HG03135 (cell line): Measurements from ENCODE around the gene MCL1.
"Not testable (repeated sequence)": the region's sequence is repeated elsewhere in the genome, so short reads cannot be mapped to it uniquely, and the experiment has no call there.

ENCODE experiments used
- ATAC-seq: cut with Tn5 transposase; IDR thresholded peaks from one replicate; pipeline ENCODE4 v1.9.1; 2021; ENCODE audit warnings: mild to moderate bottlenecking, moderate library complexity; ENCODE audit not compliant: unreplicated experiment

The MCL1 gene

GRCh38 chr1:150603711-150604110 is 24.3 kb upstream of the MCL1 start:
- ATAC-seq = no peak

- ATAC-seq = not testable (repeated sequence)
Measured at GRCh38 chr1:150602372-150602771, 23.0 kb upstream of the MCL1 start.

DNA sequence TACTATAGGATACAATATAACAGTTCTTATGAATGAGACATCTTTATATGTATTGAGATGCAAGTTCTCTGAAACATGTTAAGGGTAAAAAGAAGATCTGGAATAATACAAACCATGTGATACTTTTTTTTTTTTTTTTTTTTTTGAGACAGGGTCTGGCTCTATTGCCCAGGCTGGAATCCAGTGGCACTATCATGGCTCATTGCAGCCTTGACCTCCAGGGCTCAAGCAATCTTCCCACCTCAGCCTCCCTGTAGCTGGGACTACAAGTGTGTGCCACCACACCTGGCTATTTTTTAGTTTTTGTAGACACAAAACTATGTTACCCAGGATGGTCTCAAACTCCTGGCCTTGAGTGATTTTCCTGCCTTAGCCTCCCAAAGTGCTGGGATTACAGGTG is 22.1 kb upstream of the MCL1 start:
- no peak for ATAC-seq

DNA sequence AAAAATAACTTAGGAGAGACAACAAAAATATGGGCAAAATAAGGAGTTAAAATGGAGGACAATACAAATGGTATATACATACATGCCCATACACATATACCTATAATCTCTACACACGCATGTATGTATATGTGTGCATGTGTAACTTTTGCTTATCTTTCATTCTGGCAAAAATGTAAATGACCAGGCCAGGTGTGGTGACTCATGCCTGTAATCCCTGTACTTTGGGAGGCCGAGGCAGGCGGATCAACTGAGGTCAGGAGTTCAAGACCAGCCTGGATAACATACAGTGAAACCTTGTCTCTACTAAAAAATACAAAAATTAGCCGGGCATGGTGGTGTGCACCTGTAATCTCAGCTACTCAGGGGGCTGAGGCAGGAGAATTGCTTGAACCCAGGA is 18.9 kb upstream of the MCL1 start:
- not testable (repeated sequence) for ATAC-seq

GRCh38 chr1:150596976-150597375 is 17.6 kb upstream of the MCL1 start:
- no peak for ATAC-seq

GRCh38 chr1:150596095-150596892 is 16.9 kb upstream of the MCL1 start:
- ATAC-seq = no peak

DNA sequence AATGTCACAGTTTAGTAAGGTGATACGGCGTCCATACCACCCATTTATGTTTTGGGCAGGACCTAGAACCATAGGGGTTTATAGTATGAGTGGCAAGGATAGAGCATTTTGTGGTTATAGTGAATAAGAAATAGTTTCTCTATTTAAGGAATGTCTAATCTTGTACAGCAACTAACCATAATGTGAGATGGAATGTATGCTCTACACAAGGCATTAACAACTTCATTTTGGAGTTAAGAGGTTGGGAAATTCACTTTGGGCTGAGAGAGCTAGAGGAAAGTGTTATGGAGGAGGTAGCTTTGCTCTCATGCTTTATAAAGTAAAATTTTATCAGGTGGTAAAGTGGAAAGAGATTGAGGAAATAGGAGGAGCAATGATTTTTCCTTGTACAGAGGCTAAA is 3.0 kb upstream of the MCL1 start:
- no peak for ATAC-seq

GRCh38 chr1:150581962-150582361 is 2.6 kb upstream of the MCL1 start:
- not testable (repeated sequence) for ATAC-seq

DNA sequence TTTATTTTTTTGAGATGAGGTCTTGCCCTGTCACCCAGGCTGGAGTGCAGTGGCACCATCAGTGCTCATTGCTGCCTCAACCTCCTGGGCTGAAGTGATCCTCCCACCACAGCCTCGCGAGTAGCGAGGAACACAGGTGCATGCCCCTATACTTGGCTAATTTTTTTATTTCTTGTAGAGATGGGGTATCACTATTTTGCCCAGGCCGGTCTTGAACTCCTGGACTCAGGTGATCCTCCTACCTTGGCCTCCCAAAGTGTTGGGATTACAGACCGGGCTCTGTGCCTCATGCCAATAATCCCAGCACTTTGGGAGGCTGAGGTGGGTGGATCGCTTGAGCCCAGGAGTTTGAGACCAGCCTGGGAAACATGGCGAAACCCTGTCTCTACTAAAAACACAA is 2.0 kb upstream of the MCL1 start:
- ATAC-seq = not testable (repeated sequence)

GRCh38 chr1:150580966-150581365 is 1.6 kb upstream of the MCL1 start:
- ATAC-seq = not testable (repeated sequence)

DNA sequence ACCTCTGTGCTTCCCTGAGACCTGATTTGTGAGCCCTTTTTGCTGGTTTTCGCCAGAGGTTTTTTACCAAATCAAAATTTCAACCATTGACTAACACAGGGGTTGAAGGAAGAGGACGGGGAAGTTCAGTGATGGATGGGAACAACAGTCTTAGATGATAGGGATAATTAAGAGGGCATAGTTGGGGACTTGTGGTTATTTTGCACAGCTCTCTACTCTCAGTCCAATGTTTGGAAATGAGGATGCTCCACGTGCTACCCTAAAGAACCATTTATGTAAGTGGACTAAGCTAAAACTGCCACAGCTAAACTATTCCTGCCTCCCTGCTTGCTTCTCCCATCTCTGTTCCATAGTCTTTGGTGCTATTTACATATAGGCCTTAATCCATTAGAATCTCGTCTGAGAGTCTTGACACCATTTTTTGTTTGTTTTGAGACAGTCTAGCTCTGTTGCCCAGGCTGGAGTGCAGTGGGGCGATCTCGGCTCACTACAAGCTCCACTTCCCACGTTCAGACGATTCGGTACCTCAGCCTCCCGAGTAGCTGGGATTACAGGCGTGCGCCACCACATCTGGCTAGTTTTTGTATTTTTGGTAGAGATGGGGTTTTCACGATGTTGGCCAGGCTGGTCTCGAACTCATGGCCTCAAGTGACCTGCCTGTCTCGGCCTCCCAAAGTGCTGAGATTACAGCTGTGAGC is 684 bp upstream of the MCL1 start:
- no peak for ATAC-seq

GRCh38 chr1:150578272-150579109 is 919 bp downstream of the MCL1 start:
- no peak for ATAC-seq

GRCh38 chr1:150577557-150578271 is 1.7 kb downstream of the MCL1 start:
- ATAC-seq = no peak

- no peak for ATAC-seq
Measured at GRCh38 chr1:150576794-150577556, 2.4 kb downstream of the MCL1 start.

DNA sequence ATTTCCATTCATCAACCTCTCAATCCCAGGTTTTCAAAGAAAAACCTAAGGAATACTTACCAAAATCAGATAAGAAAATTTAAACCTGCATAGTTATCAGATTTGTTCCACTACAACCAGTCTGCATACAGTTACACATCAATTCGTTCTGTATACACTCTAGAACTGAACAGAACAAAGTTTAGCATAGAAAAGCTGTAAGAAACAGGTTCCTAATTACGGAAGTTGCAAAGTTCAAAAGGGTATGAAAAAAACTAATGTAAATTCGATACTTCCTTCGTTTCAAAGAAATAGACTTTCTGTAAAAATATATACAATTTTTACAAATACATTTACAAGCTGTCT is 3.1 kb downstream of the MCL1 start:
- no peak for ATAC-seq

GRCh38 chr1:150575518-150576366 is 3.7 kb downstream of the MCL1 start:
- no peak for ATAC-seq

DNA sequence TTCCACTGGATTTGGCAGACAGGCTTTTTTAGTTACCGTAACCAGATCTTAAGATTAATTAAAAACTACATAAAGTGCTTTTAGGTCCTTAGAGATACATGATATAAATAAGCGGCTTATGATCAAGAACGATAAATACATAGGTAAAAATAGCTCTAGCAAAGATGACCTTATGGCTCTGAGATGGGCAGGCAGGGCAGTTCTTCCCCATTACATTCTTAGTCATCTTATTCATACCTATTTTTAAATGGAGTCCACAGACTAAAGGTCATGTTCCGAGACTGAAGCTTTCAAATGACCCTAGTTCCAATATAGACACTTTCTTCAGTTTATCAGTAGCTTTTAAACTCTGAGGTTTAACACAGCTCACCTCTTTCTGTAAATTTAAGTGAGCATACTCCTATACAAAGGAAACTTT is 4.3 kb downstream of the MCL1 start:
- no peak for ATAC-seq

DNA sequence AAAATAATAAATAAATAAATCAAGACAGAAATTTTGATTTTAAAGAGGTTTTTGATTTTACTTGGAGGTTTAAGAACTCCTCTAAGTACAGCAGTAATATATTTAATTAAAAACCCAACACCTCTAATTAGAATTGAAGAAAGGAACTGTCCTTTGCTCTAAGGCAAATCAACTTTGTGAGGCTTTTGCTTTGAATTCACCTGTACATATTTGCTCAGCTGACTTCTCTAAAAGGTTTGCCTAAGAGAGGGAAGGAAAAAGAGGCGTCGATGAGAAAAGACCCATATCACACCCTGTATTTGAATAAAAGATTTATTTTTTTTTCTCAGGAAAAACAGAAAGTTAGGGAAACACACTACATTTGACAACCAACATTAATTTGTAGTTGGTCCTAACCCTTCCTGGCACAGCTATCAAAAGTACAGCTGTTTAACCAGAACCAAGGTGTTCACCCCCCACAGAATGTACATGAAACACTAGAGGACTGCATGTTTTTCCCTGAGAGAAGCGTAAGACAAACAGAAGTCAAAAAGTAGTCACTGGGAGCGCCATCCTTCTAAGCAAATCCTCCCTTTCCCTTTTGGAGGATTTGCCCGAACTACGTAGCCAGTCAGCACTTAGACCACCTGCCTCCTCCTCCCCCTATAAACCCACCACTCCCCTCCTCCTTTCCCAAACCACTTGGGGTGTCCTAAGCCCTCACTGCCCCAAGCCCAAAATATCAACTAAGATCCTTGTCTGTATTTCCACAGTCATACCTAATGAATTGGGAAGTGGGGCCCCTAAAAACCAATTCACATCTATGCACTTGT is 4.9 kb downstream of the MCL1 start:
- ATAC-seq = no peak
